ENCODE data around the gene FBXL13. TPM values are rescaled to one million over a fixed set of nuclear protein-coding genes. Genes with fewer than 3 reads are reported as not detected.
A peak's percentile ranks its signal among the peaks of the same experiment; 100 is the strongest.
"Not testable (repeated sequence)": the region's sequence is repeated elsewhere in the genome, so short reads cannot be mapped to it uniquely, and the experiment has no call there.

FBXL13 gene
- total RNA-seq = 0.60 and 0.85 TPM in 2 replicates

- peak; percentile 92 for DNase-seq
These were observed at the start of gene FBXL13, which contains the start of gene ARMC10 for GRCh38 chr7:103074519-103075336. TSS of gene FBXL13 (minus strand) at chr7:103074796. TSS of gene ARMC10 (plus strand) at chr7:103075140. CDS start at chr7:103075273, 133 bp downstream.

GRCh38 chr7:103123529-103123928 lies 48.9 kb upstream of the FBXL13 start:
- DNase-seq = no peak

- DNase-seq = no peak
These were observed 47.0 kb upstream of the FBXL13 start for GRCh38 chr7:103121641-103122040.

- DNase-seq = no peak
These were observed 45.8 kb upstream of the FBXL13 start for GRCh38 chr7:103120362-103120761.

- DNase-seq = no peak
These were observed 45.2 kb upstream of the FBXL13 start for GRCh38 chr7:103119791-103120291.

- DNase-seq = no peak
These were observed 42.9 kb upstream of the FBXL13 start for GRCh38 chr7:103117465-103117864.

- no peak for DNase-seq
These were observed 42.4 kb upstream of the FBXL13 start for GRCh38 chr7:103116991-103117390.

GRCh38 chr7:103116511-103116910 lies 41.9 kb upstream of the FBXL13 start:
- DNase-seq = no peak

GRCh38 chr7:103115771-103116170 lies 41.2 kb upstream of the FBXL13 start:
- DNase-seq = no peak

- no peak for DNase-seq
These were observed 40.0 kb upstream of the FBXL13 start for GRCh38 chr7:103114576-103115008.

GRCh38 chr7:103113164-103113563 lies 38.6 kb upstream of the FBXL13 start:
- peak; percentile 20 for DNase-seq

GRCh38 chr7:103106703-103107070 lies 32.1 kb upstream of the FBXL13 start:
- not testable (repeated sequence) for DNase-seq

GRCh38 chr7:103106005-103106702 lies 31.6 kb upstream of the FBXL13 start:
- DNase-seq = no peak

- DNase-seq = no peak
These were observed 26.9 kb upstream of the FBXL13 start for GRCh38 chr7:103101543-103101942.

GRCh38 chr7:103100348-103100747 lies 25.8 kb upstream of the FBXL13 start:
- DNase-seq = no peak

- no peak for DNase-seq
These were observed 22.4 kb upstream of the FBXL13 start for GRCh38 chr7:103097041-103097440.

- DNase-seq = not testable (repeated sequence)
These were observed 21.0 kb upstream of the FBXL13 start for GRCh38 chr7:103095558-103095957.

GRCh38 chr7:103094102-103094501 lies 19.5 kb upstream of the FBXL13 start:
- DNase-seq = no peak

- no peak for DNase-seq
These were observed 18.8 kb upstream of the FBXL13 start for GRCh38 chr7:103093429-103093828.

GRCh38 chr7:103092321-103092720 lies 17.7 kb upstream of the FBXL13 start:
- not testable (repeated sequence) for DNase-seq

GRCh38 chr7:103083210-103083609 lies 8.6 kb upstream of the FBXL13 start:
- no peak for DNase-seq

GRCh38 chr7:103082497-103082896 lies 7.9 kb upstream of the FBXL13 start:
- DNase-seq = no peak

- DNase-seq = no peak
These were observed 6.3 kb upstream of the FBXL13 start for GRCh38 chr7:103080923-103081322.

- DNase-seq = no peak
These were observed 5.2 kb upstream of the FBXL13 start for GRCh38 chr7:103079836-103080235.

Measured in dermis blood vessel endothelial cell (primary cell).